Stimulated activated CD8-positive, alpha-beta memory T cell treated with anti-CD3 and anti-CD28 coated beads, Interleukin-15, amount 100 ng/mL, for 24 hours (primary cell): Measurements from ENCODE around the gene CYP3A4.
"Not testable (repeated sequence)": the region's sequence is repeated elsewhere in the genome, so short reads cannot be mapped to it uniquely, and the experiment has no call there.

ENCODE experiments used
- DNase-seq: peaks from one replicate; pipeline ENCODE4 v3.0.0-alpha.2; 2020; ENCODE audit warnings: low read depth

Gene CYP3A4

GRCh38 chr7:99723201-99723600, 60.8 kb downstream of the CYP3A4 start:
- DNase-seq: not testable (repeated sequence)

- DNase-seq: no peak
Measured at GRCh38 chr7:99720800-99721595, 63.0 kb downstream of the CYP3A4 start.

GRCh38 chr7:99719996-99720769, 63.8 kb downstream of the CYP3A4 start:
- no peak for DNase-seq

- DNase-seq: no peak
Measured at GRCh38 chr7:99713995-99714570, 69.9 kb downstream of the CYP3A4 start.

GRCh38 chr7:99709838-99710578, 74.0 kb downstream of the CYP3A4 start:
- DNase-seq: no peak

GRCh38 chr7:99709260-99709659, 74.7 kb downstream of the CYP3A4 start:
- DNase-seq: no peak

- no peak for DNase-seq
Measured at GRCh38 chr7:99707096-99707495, 76.9 kb downstream of the CYP3A4 start.
